IMR-90 (cell line): Measurements from ENCODE around the gene PDE8B. TPM values are rescaled to one million over a fixed set of nuclear protein-coding genes. Genes with fewer than 3 reads are reported as not detected.
A peak's percentile ranks its signal among the peaks of the same experiment; 100 is the strongest.

Experiments
- ATAC-seq: fragments of 200-7000 bp; cut with Tn5 transposase; 2 replicates; pipeline ENCODE4 v1.9.1; 2020; ENCODE audit warnings: low read depth, mild to moderate bottlenecking, moderate library complexity
- BruUV-seq: library from RNA; stranded (reverse); fragments of 400-500 nt; replicated peaks from 2 replicates; lab custom pipeline; 2021; lab: Mats Ljungman, UMichigan
- CTCF ChIA-PET: fragments of 300-600 bp; formaldehyde crosslinking; extraction: SDS; loops from one replicate; lab custom pipeline; 2021; ENCODE audit warnings: antibody characterized with exemption; lab: Yijun Ruan, JAX
- POLR2A ChIA-PET: fragments of 300-600 bp; sonication (Branson Sonifier 250); formaldehyde crosslinking; loops from one replicate; lab custom pipeline; 2022; ENCODE audit warnings: antibody characterized with exemption; ENCODE audit not compliant: unreplicated experiment; lab: Charles Lee
- DNase-seq: peaks from one replicate; pipeline ENCODE4 v3.0.0; 2013
- H2AFZ ChIP-seq: replicated peaks from 2 replicates; pipeline ENCODE3; 2013; ENCODE audit warnings: low read length, mild to moderate bottlenecking; ENCODE audit not compliant: poor library complexity
- H2AK5ac ChIP-seq: 2 replicates; pipeline ENCODE4 v1.6.1; 2013; ENCODE audit warnings: low read depth, low read length, inconsistent platforms
- H2AK9ac ChIP-seq: replicated peaks from 2 replicates; pipeline ENCODE3; 2013; ENCODE audit warnings: mild to moderate bottlenecking, low read depth, low read length, moderate library complexity; ENCODE audit not compliant: poor library complexity
- H2BK120ac ChIP-seq: 2 replicates; pipeline ENCODE4 v1.6.1; 2013; ENCODE audit warnings: low read depth, low read length, inconsistent platforms
- H2BK15ac ChIP-seq: 3 replicates; pipeline ENCODE4 v1.6.1; 2013; ENCODE audit warnings: low read depth, low read length, inconsistent platforms
- H2BK20ac ChIP-seq: 2 replicates; pipeline ENCODE4 v1.6.1; 2013; ENCODE audit warnings: low read depth, mild to moderate bottlenecking, inconsistent platforms, low read length, moderate library complexity
- H2BK5ac ChIP-seq: 2 replicates; pipeline ENCODE4 v1.6.1; 2013; ENCODE audit warnings: mild to moderate bottlenecking, low read depth, low read length, inconsistent platforms; ENCODE audit not compliant: poor library complexity, severe bottlenecking
- H3K14ac ChIP-seq: replicated peaks from 2 replicates; pipeline ENCODE4 v1.6.1; 2013; ENCODE audit warnings: low read depth, low read length, inconsistent platforms
- H3K18ac ChIP-seq: 2 replicates; pipeline ENCODE4 v1.6.1; 2013; ENCODE audit warnings: low read depth, low read length, control low read depth
- H3K23ac ChIP-seq: 2 replicates; pipeline ENCODE4 v1.6.1; 2013; ENCODE audit warnings: low read depth, low read length, inconsistent platforms
- H3K27ac ChIP-seq: 2 replicates; pipeline ENCODE4 v1.5.1; 2013; ENCODE audit warnings: mild to moderate bottlenecking, control low read depth, low read length; ENCODE audit not compliant: insufficient read depth
- H3K27me3 ChIP-seq: 2 replicates; pipeline ENCODE4 v1.6.1; 2013; ENCODE audit warnings: low read length; ENCODE audit not compliant: control insufficient read depth, insufficient read depth
- H3K36me3 ChIP-seq: 2 replicates; pipeline ENCODE4 v1.6.1; 2013; ENCODE audit warnings: low read length, mixed read lengths; ENCODE audit not compliant: control insufficient read depth, insufficient read depth
- H3K4ac ChIP-seq: 2 replicates; pipeline ENCODE4 v1.6.1; 2013; ENCODE audit warnings: low read depth, low read length, inconsistent platforms
- H3K4me1 ChIP-seq: 2 replicates; pipeline ENCODE4 v1.6.1; 2013; ENCODE audit warnings: low read length, mixed read lengths; ENCODE audit not compliant: control insufficient read depth, insufficient read depth
- H3K4me2 ChIP-seq: 2 replicates; pipeline ENCODE4 v1.6.1; 2013; ENCODE audit warnings: low read depth, mild to moderate bottlenecking, control low read depth, low read length, moderate library complexity
- H3K4me3 ChIP-seq: 2 replicates; pipeline ENCODE4 v1.5.1; 2013; ENCODE audit warnings: low read depth, mild to moderate bottlenecking, control low read depth, low read length, moderate library complexity; ENCODE audit not compliant: insufficient read depth
- H3K56ac ChIP-seq: 2 replicates; pipeline ENCODE4 v1.6.1; 2013; ENCODE audit warnings: low read length, inconsistent platforms; ENCODE audit not compliant: insufficient read depth; ENCODE audit errors: extremely low read depth
- H3K79me1 ChIP-seq, 2 experiments: 2 replicates each; pipeline ENCODE4 v1.6.1; 2013; ENCODE audit warnings: low read length in 2 of 2, inconsistent platforms in 1 of 2, low read depth in 1 of 2
- H3K9ac ChIP-seq: 2 replicates; pipeline ENCODE4 v1.6.1; 2013; ENCODE audit warnings: low read depth, low read length, control low read depth
- H3K9me1 ChIP-seq: 2 replicates; pipeline ENCODE4 v1.6.1; 2013; ENCODE audit warnings: low read length, inconsistent platforms; ENCODE audit not compliant: insufficient read depth
- H3K9me3 ChIP-seq: 2 replicates; pipeline ENCODE4 v1.6.1; 2013; ENCODE audit warnings: low read length; ENCODE audit not compliant: control insufficient read depth, insufficient read depth
- H4K20me1 ChIP-seq: 2 replicates; pipeline ENCODE4 v1.6.1; 2013; ENCODE audit warnings: low read length, inconsistent platforms; ENCODE audit not compliant: insufficient read depth
- H4K5ac ChIP-seq: 2 replicates; pipeline ENCODE4 v1.6.1; 2013; ENCODE audit warnings: mild to moderate bottlenecking, low read depth, low read length, control low read depth
- H4K8ac ChIP-seq, 2 experiments: 2 replicates each; pipeline ENCODE4 v1.6.1; 2013; ENCODE audit warnings: low read depth in 2 of 2, low read length in 2 of 2, control low read depth in 1 of 2, inconsistent platforms in 1 of 2
- H4K91ac ChIP-seq: 2 replicates; pipeline ENCODE4 v1.6.1; 2013; ENCODE audit warnings: low read depth, low read length, inconsistent platforms; ENCODE audit not compliant: insufficient read depth
- BHLHE40 ChIP-seq: fragments of 150-350 bp; IDR thresholded peaks from 2 replicates; pipeline ENCODE4 v1.6.1; 2016; ENCODE audit warnings: mild to moderate bottlenecking, low read depth, low read length
- CEBPB ChIP-seq: IDR thresholded peaks from 2 replicates; pipeline ENCODE4 v1.6.1; 2012; ENCODE audit warnings: low read depth, low read length, improper control_type of control experiment
- CTCF ChIP-seq: conservative IDR thresholded peaks from 2 replicates; pipeline ENCODE4 v1.5.1; 2012; ENCODE audit warnings: mild to moderate bottlenecking, low read depth, low read length, improper control_type of control experiment
- MAZ ChIP-seq: IDR thresholded peaks from 2 replicates; pipeline ENCODE4 v1.6.1; 2012; ENCODE audit warnings: low read depth, mild to moderate bottlenecking, low read length, improper control_type of control experiment, moderate library complexity, borderline replicate concordance
- WGBS, 2 experiments: methylation state at CpG; one replicate each; pipeline versions ENCODE4 v1.1.5 to v1.1.7; 2013; ENCODE audit warnings: missing lambda C conversion rate in 2 of 2; ENCODE audit not compliant: insufficient read length in 1 of 2; ENCODE audit errors: extremely low coverage in 2 of 2; 5-methylcytosine and 5-hydroxymethylcytosine counted together
- dilution Hi-C: fragments of 300-500 bp; cut with HindIII; formaldehyde crosslinking; loops from one replicate; pipeline ENCODE4 v1.14.3; 2018; ENCODE audit warnings: low sequenced_read_pairs; ENCODE audit not compliant: unreplicated experiment
- in situ Hi-C: fragments of 300-500 bp; cut with MboI; formaldehyde crosslinking; loops from 3 replicates; pipeline ENCODE4 v1.14.3; 2019; ENCODE audit warnings: low sequenced_read_pairs, inconsistent platforms, mixed read lengths
- intact Hi-C: fragments of 100-400 bp; cut with micrococcal nuclease; formaldehyde crosslinking; loops from 2 replicates; pipeline ENCODE4 v1.10.0; 2022
- polyA plus RNA-seq, 3 experiments: library from polyadenylated mRNA; depleted of rRNA; stranded (reverse); fragments of >200 nt; gene quantifications; 2 replicates each; pipeline ENCODE4 v1.2.3, GENCODE V29; 2012; ENCODE audit warnings: low replicate concordance in 1 of 3
- total RNA-seq: library from RNA; depleted of rRNA; stranded (reverse); fragments of >200 nt; gene quantifications from 2 replicates; pipeline ENCODE4 v1.2.3, GENCODE V29; 2012

Gene PDE8B
- total and polyA plus RNA-seq, 2 of the 4 experiments (the other 2 are of a cell fraction) = under 0.01 to 0.03 TPM

GRCh38 chr5:77316871-77317661 lies 106.6 kb downstream of the PDE8B start:
- Histone ChIP-seq H4K5ac (no peak overlapping the region), H3K36me3 (no peaks in the 10 kb centered on the region), H2BK120ac (no peak overlapping the region), H3K4me2 (no peak overlapping the region), H3K4ac (no peak overlapping the region), H2AFZ (no peak overlapping the region), H3K9me3 (no peaks in the 10 kb centered on the region), H3K23ac (peak overlapping the region; percentile 56; the same call in 1 of the 2 replicates), H3K4me3 (no peak overlapping the region), H3K9ac (no peak overlapping the region), H3K56ac (no peak overlapping the region), H4K8ac (no peak overlapping the region), H2BK20ac (no peak overlapping the region), H3K27me3 (no peaks in the 10 kb centered on the region), H3K9me1 (peaks cover 3% of the 10 kb centered on the region; the same call in 1 of the 2 replicates), H3K27ac (no peak overlapping the region), H4K20me1 (no peaks in the 10 kb centered on the region), H3K18ac (no peak overlapping the region), H2BK15ac (no peak overlapping the region; the same call in 2 of the 3 replicates), H4K91ac (no peak overlapping the region), H3K79me1 (no peaks in the 10 kb centered on the region), H2AK5ac (no peak overlapping the region), H2BK5ac (no peak overlapping the region), H2AK9ac (no peak overlapping the region), H3K4me1 (peaks cover 1% of the 10 kb centered on the region; the same call in 1 of the 2 replicates), H3K14ac (no peak overlapping the region)
- DNase-seq = peak; percentile 25
- no peak for TF ChIP-seq MAZ
- no peak for TF ChIP-seq CTCF
- TF ChIP-seq CEBPB = no peak
- TF ChIP-seq BHLHE40 = no peak
- in situ Hi-C loops = no loop called here
- ATAC-seq = peak; percentile 48
- POLR2A ChIA-PET = no interaction called here
- intact Hi-C loops = no loop called here
- no CpG with 5 or more reads among the region's 1 CpG for WGBS, 2 experiments
- CTCF ChIA-PET = no interaction called here
- no TSS peak for BruUV-seq
- dilution Hi-C loops = no loop called here
